Cardiac muscle cell (in vitro differentiated cells and primary cell): ENCODE measurements around the gene CTDNEP1. TPM values are rescaled to one million over a fixed set of nuclear protein-coding genes. Genes with fewer than 3 reads are reported as not detected.

Experiments
- DNase-seq, 2 donors: peaks; one replicate each; pipeline versions ENCODE4 v3.0.0 to v3.0.0-alpha.2; 2010 to 2017; ENCODE audit warnings: low read depth in 1 of 2, low spot score in 1 of 2
- H3K27ac ChIP-seq: fragments of 200-600 bp; sonication (generic); 2 replicates; pipeline ENCODE4 v1.5.1; 2016
- H3K27me3 ChIP-seq: fragments of 200-600 bp; sonication (generic); 2 replicates; pipeline ENCODE4 v1.6.0; 2016; ENCODE audit warnings: control low read depth
- H3K36me3 ChIP-seq: fragments of 200-600 bp; sonication (generic); 2 replicates; pipeline ENCODE4 v1.5.1; 2016; ENCODE audit warnings: control low read depth
- H3K4me1 ChIP-seq: fragments of 200-600 bp; sonication (generic); 2 replicates; pipeline ENCODE4 v1.8.1; 2017; ENCODE audit warnings: low read depth, mild to moderate bottlenecking, mixed run types
- H3K4me3 ChIP-seq: fragments of 200-600 bp; sonication (generic); 2 replicates; pipeline ENCODE4 v1.5.1; 2016; ENCODE audit warnings: mild to moderate bottlenecking
- H3K9me3 ChIP-seq: fragments of 200-600 bp; sonication (generic); 2 replicates; pipeline ENCODE4 v1.5.1; 2017; ENCODE audit warnings: low read depth, mild to moderate bottlenecking, control low read depth
- CTCF ChIP-seq: IDR thresholded peaks from 2 replicates; pipeline ENCODE4 v1.5.1; 2012; ENCODE audit warnings: low read depth, mild to moderate bottlenecking, low read length
- polyA plus RNA-seq: library from polyadenylated mRNA; unstranded; fragments of >200 nt; fragmentation: Nextera tagmentation; extraction: Ambion mirVana; gene quantifications from 2 replicates; pipeline ENCODE4 v1.2.1, GENCODE V29; 2016
- total RNA-seq: library from RNA; depleted of rRNA; stranded (reverse); fragments of >200 nt; gene quantifications from 2 replicates; pipeline ENCODE4 v1.2.3, GENCODE V29; 2016

Gene CTDNEP1
- total and polyA plus RNA-seq, 2 experiments from 2014 or later: 78.3 to 98.6 TPM

GRCh38 chr17:7293816-7294613 lies 42.5 kb upstream of the CTDNEP1 start:
- Histone ChIP-seq H3K9me3 (no peaks in the 10 kb centered on the region), H3K27ac (peak overlapping the region; percentile 5), H3K27me3 (peaks cover 4% of the 10 kb centered on the region), H3K4me3 (peak overlapping the region; percentile 38), H3K36me3 (no peaks in the 10 kb centered on the region), H3K4me1 (peaks cover 41% of the 10 kb centered on the region)
- DNase-seq: peak in 1 of 2 donors; percentile 52
- TF ChIP-seq CTCF: no peak

- DNase-seq: peak in 1 of 2 donors; percentile 57
- Histone ChIP-seq H3K4me3 (no peak overlapping the region), H3K36me3 (no peaks in the 10 kb centered on the region), H3K27ac (peak overlapping the region; percentile 70), H3K27me3 (peaks cover 4% of the 10 kb centered on the region), H3K4me1 (peaks cover 41% of the 10 kb centered on the region), H3K9me3 (no peaks in the 10 kb centered on the region)
- no peak for TF ChIP-seq CTCF
These were observed 41.6 kb upstream of the CTDNEP1 start for GRCh38 chr17:7293159-7293558.

- H3K27me3 ChIP-seq: peaks cover 4% of the 10 kb centered on the region
- DNase-seq: peak; percentile 48 to 54
- peak overlapping the region; percentile 70 for H3K27ac ChIP-seq
- peaks cover 2% of the 10 kb centered on the region for H3K36me3 ChIP-seq
- H3K9me3 ChIP-seq: no peaks in the 10 kb centered on the region
- peaks cover 41% of the 10 kb centered on the region for H3K4me1 ChIP-seq
- H3K4me3 ChIP-seq: no peak overlapping the region
- TF ChIP-seq CTCF: no peak
These were observed 41.2 kb upstream of the CTDNEP1 start for GRCh38 chr17:7292729-7293128.

GRCh38 chr17:7292194-7292593 lies 40.7 kb upstream of the CTDNEP1 start:
- Histone ChIP-seq H3K9me3 (no peaks in the 10 kb centered on the region), H3K36me3 (peaks cover 3% of the 10 kb centered on the region), H3K4me3 (no peak overlapping the region), H3K27ac (peak overlapping the region; percentile 70), H3K4me1 (peaks cover 41% of the 10 kb centered on the region), H3K27me3 (peaks cover 4% of the 10 kb centered on the region)
- DNase-seq: no peak
- no peak for TF ChIP-seq CTCF

- H3K27me3 ChIP-seq: peaks cover 4% of the 10 kb centered on the region
- no peaks in the 10 kb centered on the region for H3K9me3 ChIP-seq
- peaks cover 35% of the 10 kb centered on the region for H3K4me1 ChIP-seq
- no peak for TF ChIP-seq CTCF
- no peak overlapping the region for H3K4me3 ChIP-seq
- peaks cover 12% of the 10 kb centered on the region for H3K36me3 ChIP-seq
- H3K27ac ChIP-seq: peak overlapping the region; percentile 23
- no peak for DNase-seq
These were observed 39.2 kb upstream of the CTDNEP1 start for GRCh38 chr17:7290685-7291084.
